HG02763 (cell line): Measurements from ENCODE around the gene RNF167.

Experiments used
- ATAC-seq: cut with Tn5 transposase; IDR thresholded peaks from one replicate; pipeline ENCODE4 v1.9.1; 2021; ENCODE audit warnings: mild to moderate bottlenecking, moderate library complexity; ENCODE audit not compliant: unreplicated experiment

RNF167 gene

GRCh38 chr17:4939796-4940554, at the start of gene RNF167, which contains the start of gene SLC25A11:
Gene RNF167, plus strand, starts transcription at chr17:4940268. Its CDS starts 642 bp downstream, at chr17:4940910.
Gene SLC25A11, minus strand, starts transcription at chr17:4940046. Its CDS starts 136 bp downstream, at chr17:4939910.
- ATAC-seq: peak; percentile 85

GRCh38 chr17:4891411-4892410, 48.4 kb upstream of the RNF167 start:
- ATAC-seq: no peak

- no peak for ATAC-seq
Observed at GRCh38 chr17:4892499-4893221, 47.4 kb upstream of the RNF167 start.

GRCh38 chr17:4893272-4893671, 46.8 kb upstream of the RNF167 start:
- ATAC-seq: no peak

- ATAC-seq: no peak
Observed at GRCh38 chr17:4893721-4894560, 46.1 kb upstream of the RNF167 start.

- ATAC-seq: no peak
Observed at GRCh38 chr17:4895121-4895520, 44.9 kb upstream of the RNF167 start.

- no peak for ATAC-seq
Observed at GRCh38 chr17:4895657-4896331, 44.3 kb upstream of the RNF167 start.

- ATAC-seq: no peak
Observed at GRCh38 chr17:4896332-4897197, 43.5 kb upstream of the RNF167 start.

- ATAC-seq: no peak
Observed at GRCh38 chr17:4897198-4897687, 42.8 kb upstream of the RNF167 start.

GRCh38 chr17:4897785-4898184, 42.3 kb upstream of the RNF167 start:
- ATAC-seq: no peak

- ATAC-seq: no peak
Observed at GRCh38 chr17:4898351-4898750, 41.7 kb upstream of the RNF167 start.

GRCh38 chr17:4898927-4899326, 41.1 kb upstream of the RNF167 start:
- ATAC-seq: no peak

GRCh38 chr17:4899341-4900230, 40.5 kb upstream of the RNF167 start, which contains the start of gene C17orf107:
Gene C17orf107, plus strand, starts transcription at chr17:4899536. Its CDS starts 227 bp downstream, at chr17:4899763.
- no peak for ATAC-seq

- no peak for ATAC-seq
Observed at GRCh38 chr17:4900231-4901107, 39.6 kb upstream of the RNF167 start.

- ATAC-seq: no peak
Observed at GRCh38 chr17:4901108-4901647, 38.9 kb upstream of the RNF167 start.
